Gastroesophageal sphincter (tissue), 3 donors: ENCODE data around the gene ERC1.

ENCODE experiments used
- CTCF ChIP-seq, 4 experiments: fragments of 200-600 bp in 2 of 4; fragments of 450-650 bp in 2 of 4; sonication (generic) in 1 of 4; IDR thresholded peaks; one replicate each; pipeline ENCODE4 v1.5.1; 2017 to 2019; ENCODE audit warnings: antibody characterized with exemption in 4 of 4, mild to moderate bottlenecking in 2 of 4, moderate library complexity in 2 of 4
- POLR2AphosphoS5 ChIP-seq: sonication (generic); formaldehyde crosslinking; IDR thresholded peaks from one replicate; pipeline ENCODE4 v1.6.1; 2017; ENCODE audit warnings: antibody characterized with exemption

DNA sequence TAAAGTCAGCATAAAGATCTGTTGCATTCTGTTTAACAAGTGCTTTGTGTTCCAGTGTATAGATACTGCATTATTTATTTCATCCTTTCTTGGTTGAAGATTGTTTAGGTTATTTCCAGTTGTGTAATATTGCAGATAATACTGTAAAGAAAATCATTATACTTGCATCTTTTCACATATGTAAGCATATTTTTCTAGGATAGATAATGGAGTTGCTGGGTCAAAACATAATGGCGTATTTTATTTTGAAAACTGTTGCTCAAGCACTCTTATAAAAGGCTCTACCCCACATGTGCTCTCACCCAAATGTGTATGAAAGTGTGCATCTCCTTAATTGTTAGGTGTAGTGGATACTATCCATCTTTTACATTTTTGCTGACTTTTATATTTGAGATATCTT lies 329.0 kb downstream of the ERC1 start:
- TF ChIP-seq CTCF (IDR thresholded peaks at IDR 0.05) (no peak), POLR2AphosphoS5 (no peak)
